HepG2 (cell line): Measurements from ENCODE around the gene GRAMD1A. TPM values are rescaled to one million over a fixed set of nuclear protein-coding genes. Genes with fewer than 3 reads are reported as not detected.
A peak's percentile ranks its signal among the peaks of the same experiment; 100 is the strongest.

ENCODE experiments used
- ATAC-seq: fragments of 200-7000 bp; cut with Tn5 transposase; 3 replicates; pipeline ENCODE4 v1.9.1; 2020; ENCODE audit warnings: mild to moderate bottlenecking, moderate library complexity
- BruUV-seq: library from RNA; stranded (reverse); fragments of 400-500 nt; replicated peaks from 2 replicates; lab custom pipeline; 2021; lab: Mats Ljungman, UMichigan
- CTCF ChIA-PET: fragments of 300-600 bp; formaldehyde crosslinking; extraction: SDS; loops from one replicate; lab custom pipeline; 2021; ENCODE audit warnings: low total read pairs, inconsistent platforms, low intra/inter-chr PET ratio; lab: Yijun Ruan, JAX
- POLR2A ChIA-PET: fragments of 350-600 bp; sonication (Branson Sonifier 250); formaldehyde crosslinking; loops from one replicate; lab custom pipeline; 2020; ENCODE audit warnings: antibody characterized with exemption, inconsistent platforms; lab: Yijun Ruan, JAX
- DNase-seq: peaks from one replicate; pipeline ENCODE4 v3.0.0-alpha.2; 2015; ENCODE audit warnings: low spot score
- FAIRE-seq: peaks from 3 replicates; lab custom pipeline; 2011; peaks lifted over from hg19 to GRCh38; lab: Jason Lieb, UNC
- H2AFZ ChIP-seq: one replicate; pipeline ENCODE4 v1.6.1; 2011; ENCODE audit warnings: low read length, inconsistent platforms
- H3K27ac ChIP-seq: fragments of 300-600 bp; 3 replicates; pipeline ENCODE4 v1.8.0; 2011; ENCODE audit warnings: mixed run types, mild to moderate bottlenecking, mixed read lengths, low read length, inconsistent platforms; ENCODE audit not compliant: insufficient read depth; ENCODE audit errors: extremely low read length
- H3K27me3 ChIP-seq, 2 experiments: fragments of 200-600 bp in 1 of 2; 2 replicates in 1 of 2; 3 replicates in 1 of 2; pipeline versions ENCODE4 v1.6.0 to v1.8.0; 2011; ENCODE audit warnings: low read length in 2 of 2, mild to moderate bottlenecking in 2 of 2, moderate library complexity in 2 of 2, inconsistent platforms in 1 of 2; ENCODE audit not compliant: insufficient read depth in 2 of 2, control insufficient read depth in 1 of 2
- H3K36me3 ChIP-seq, 2 experiments: fragments of 200-600 bp in 1 of 2; replicated peaks in 1 of 2; 2 replicates in 1 of 2; 3 replicates in 1 of 2; pipeline versions ENCODE4 v1.5.1 to v1.8.0; 2011; ENCODE audit warnings: low read length in 2 of 2, inconsistent platforms in 1 of 2; ENCODE audit not compliant: insufficient read depth in 2 of 2, control insufficient read depth in 1 of 2
- H3K4me1 ChIP-seq: 2 replicates; pipeline ENCODE4 v1.5.1; 2012; ENCODE audit warnings: low read length, inconsistent platforms; ENCODE audit not compliant: insufficient read depth
- H3K4me2 ChIP-seq: 2 replicates; pipeline ENCODE4 v1.6.0; 2011; ENCODE audit warnings: low read depth, low read length, inconsistent platforms
- H3K4me3 ChIP-seq, 3 experiments: fragments of 200-600 bp in 1 of 3; sonication (generic), shearing (Covaris generic) in 1 of 3; replicated peaks in 1 of 3; 2 replicates each; pipeline ENCODE4 v1.5.1; 2011 to 2016; ENCODE audit warnings: low read length in 3 of 3, inconsistent platforms in 2 of 3, low read depth in 2 of 3, mild to moderate bottlenecking in 2 of 3, control low read depth in 1 of 3, mixed read lengths in 1 of 3; ENCODE audit not compliant: insufficient read depth in 1 of 3
- H3K79me2 ChIP-seq: one replicate; pipeline ENCODE4 v1.6.1; 2011; ENCODE audit warnings: low read length, inconsistent platforms; ENCODE audit not compliant: insufficient read depth
- H3K9ac ChIP-seq: 2 replicates; pipeline ENCODE4 v1.6.0; 2011; ENCODE audit warnings: mild to moderate bottlenecking, low read depth, low read length, inconsistent platforms; ENCODE audit not compliant: insufficient read depth
- H3K9me3 ChIP-seq: 2 replicates; pipeline ENCODE4 v1.5.1; 2012; ENCODE audit warnings: mild to moderate bottlenecking, low read length
- H4K20me1 ChIP-seq: 2 replicates; pipeline ENCODE4 v1.6.0; 2011; ENCODE audit warnings: inconsistent platforms, mild to moderate bottlenecking, low read length, moderate library complexity; ENCODE audit not compliant: insufficient read depth
- AGO2 ChIP-seq: fragments of 200-400 bp; formaldehyde crosslinking; optimal IDR thresholded peaks from 2 replicates; pipeline ENCODE3; 2017; ENCODE audit warnings: mild to moderate bottlenecking, low read depth, low read length, moderate library complexity
- ATF7 ChIP-seq, 2 experiments: fragments of 450-650 bp in 1 of 2; sonication (generic) in 1 of 2; formaldehyde crosslinking in 1 of 2; IDR thresholded peaks; 2 replicates each; pipeline versions ENCODE4 v1.4.0 to v1.6.1; 2016 to 2020; ENCODE audit warnings: antibody characterized with exemption in 1 of 2, mild to moderate bottlenecking in 1 of 2, missing genetic modification reagents in 1 of 2
- CREB1 ChIP-seq, 2 experiments: fragments of 450-650 bp in 1 of 2; IDR thresholded peaks; 2 replicates each; pipeline ENCODE4 v1.6.1; 2016 to 2017; ENCODE audit warnings: control low read depth in 1 of 2, mild to moderate bottlenecking in 1 of 2, missing compliant biosample characterization in 1 of 2, missing genetic modification characterization in 1 of 2
- ELF1 ChIP-seq: sonication (generic); formaldehyde crosslinking; IDR thresholded peaks from 2 replicates; pipeline ENCODE4 v1.4.0; 2020; ENCODE audit warnings: missing genetic modification reagents
- HNRNPLL ChIP-seq: fragments of 200-400 bp; formaldehyde crosslinking; IDR thresholded peaks from 2 replicates; pipeline ENCODE4 v1.6.1; 2017; ENCODE audit warnings: mild to moderate bottlenecking, low read depth, low read length; ENCODE audit not compliant: poor library complexity, severe bottlenecking
- LCORL ChIP-seq, 2 experiments: fragments of 450-650 bp in 1 of 2; sonication (generic) in 1 of 2; formaldehyde crosslinking in 1 of 2; IDR thresholded peaks; 2 replicates each; pipeline versions ENCODE4 v1.5.0 to v1.6.1; 2017 to 2020; ENCODE audit warnings: antibody characterized with exemption in 1 of 2, missing genetic modification reagents in 1 of 2
- RBFOX2 ChIP-seq: fragments of 200-400 bp; formaldehyde crosslinking; IDR thresholded peaks from 2 replicates; pipeline ENCODE4 v1.6.1; 2017; ENCODE audit warnings: low read depth, mild to moderate bottlenecking, low read length
- ZNF558 ChIP-seq: sonication (generic); formaldehyde crosslinking; IDR thresholded peaks from 2 replicates; pipeline ENCODE4 v1.9.0; 2022; ENCODE audit warnings: mild to moderate bottlenecking, missing genetic modification reagents, borderline replicate concordance
- whole genome bisulfite sequencing: methylation state at CpG from one replicate; pipeline ENCODE4 v1.1.6; 2017; ENCODE audit warnings: low lambda C conversion rate; 5-methylcytosine and 5-hydroxymethylcytosine counted together
- in situ Hi-C: cut with HindIII; loops from 2 replicates; pipeline ENCODE4 v1.10.0; 2017; ENCODE audit warnings: low pct_unique_long_range_greater_than_20kb; ENCODE audit not compliant: extremely low pct_ligation_motif_present
- intact Hi-C: fragments of 100-400 bp; cut with micrococcal nuclease; formaldehyde crosslinking; loops from one replicate; pipeline ENCODE4 v1.10.0; 2022; ENCODE audit not compliant: unreplicated experiment
- polyA plus RNA-seq, 8 experiments: library from polyadenylated mRNA; depleted of rRNA in 3 of 8; stranded (reverse) in 7 of 8; unstranded in 1 of 8; fragments of >200 nt; fragmentation: Illumina TruSeq in 4 of 8; extraction: Trizol in 4 of 8; gene quantifications; 2 replicates each; pipeline versions ENCODE4 v1.2.1 to v1.2.3, GENCODE V29; 2011 to 2016; ENCODE audit warnings: low read depth in 4 of 8, missing spikeins in 1 of 8, mixed read lengths in 1 of 8; ENCODE audit not compliant: insufficient read depth in 1 of 8
- total RNA-seq, 5 experiments: library from RNA; depleted of rRNA; stranded (reverse); fragments of >200 nt; fragmentation: Illumina TruSeq; extraction: Trizol; gene quantifications; 2 replicates each; pipeline ENCODE4 v1.2.3, GENCODE V29; 2016; ENCODE audit warnings: low read depth in 1 of 5

GRAMD1A gene
- total and polyA plus RNA-seq, 2 of the 13 experiments (the other 11 are each of a cell fraction or from before 2014, with no cell fraction given): 14.7 to 181 TPM

- peaks cover 31 to 79% of the 10 kb centered on the region in 2 experiments for H3K36me3 ChIP-seq
- H2AFZ ChIP-seq: no peak overlapping the region
- peak; percentile 63 for TF ChIP-seq ATF7 (IDR thresholded peaks at IDR 0.05)
- TF ChIP-seq ATF7 (CRISPR knock-in tag; IDR thresholded peaks at IDR 0.05): no peak
- TF ChIP-seq CREB1 (IDR thresholded peaks at IDR 0.05): peak; percentile 59
- no peak for TF ChIP-seq CREB1 (CRISPR knock-in tag; IDR thresholded peaks at IDR 0.05)
- no peak for TF ChIP-seq HNRNPLL
- no peak overlapping the region for H3K4me3 ChIP-seq
- no peaks in the 10 kb centered on the region for H3K79me2 ChIP-seq
- ChIA-PET CTCF (no interaction called here), POLR2A (no interaction called here)
- WGBS: 94% methylated on average over 4 of the region's 6 CpGs
- no peak for FAIRE-seq
- peaks cover 13% of the 10 kb centered on the region for H3K4me1 ChIP-seq
- BruUV-seq: no TSS peak
- H3K27me3 ChIP-seq: no peaks in the 10 kb centered on the region
- intact Hi-C loops (no loop called here), in situ Hi-C loops (no loop called here)
- no peak for DNase-seq
- 0 out of 2 replicates have a peak, but pooled peaks cover 9% of the 10 kb centered on the region for H4K20me1 ChIP-seq
- no peak overlapping the region for H3K27ac ChIP-seq
- no peak overlapping the region for H3K4me2 ChIP-seq
- ATAC-seq: no peak
- H3K9ac ChIP-seq: no peak overlapping the region
- H3K9me3 ChIP-seq: no peaks in the 10 kb centered on the region
These were observed 24.0 kb downstream of the GRAMD1A start for GRCh38 chr19:35024095-35024494.

GRCh38 chr19:35025969-35026368 is 25.8 kb downstream of the GRAMD1A start:
- Histone ChIP-seq H3K27ac (no peak overlapping the region), H3K9me3 (no peaks in the 10 kb centered on the region), H3K4me2 (no peak overlapping the region), H3K4me1 (peaks cover 23% of the 10 kb centered on the region), H3K79me2 (no peaks in the 10 kb centered on the region), H2AFZ (no peak overlapping the region)
- intact Hi-C loops: no loop called here
- BruUV-seq: no TSS peak
- no peak for DNase-seq
- no peak for ATAC-seq
- WGBS: 98% methylated on average over 18 of the region's 21 CpGs
- CTCF ChIA-PET: no interaction called here
- POLR2A ChIA-PET: interaction anchor here (1.2 kb wide), 1 partner anchor 12 kb away, joined by 4 read pairs; no protein-coding TSS in a partner anchor
- TF ChIP-seq ELF1 (CRISPR knock-in tag) (no peak), ZNF558 (CRISPR knock-in tag) (no peak), RBFOX2 (peak; percentile 42; the same call in 1 of the 2 replicates), AGO2 (peak; percentile 64), LCORL (IDR thresholded peaks at IDR 0.05) (no peak), LCORL (CRISPR knock-in tag; IDR thresholded peaks at IDR 0.05) (no peak)
- TF ChIP-seq, all 625 proteins: peak for 2
- Histone ChIP-seq H4K20me1 (0 out of 2 replicates have a peak, but pooled peaks cover 9% of the 10 kb centered on the region), H3K27me3 (no peaks in the 10 kb centered on the region), H3K9ac (no peak overlapping the region), H3K36me3 (peaks cover 21 to 62% of the 10 kb centered on the region in 2 experiments), H3K4me3 (no peak overlapping the region)
- in situ Hi-C loops: no loop called here
- no peak for FAIRE-seq
